Muscle of leg (tissue), 11 donors: ENCODE data around the gene CACNA1C. TPM values are rescaled to one million over a fixed set of nuclear protein-coding genes. Genes with fewer than 3 reads are reported as not detected.

ENCODE experiments used
- DNase-seq: peaks from one replicate; pipeline ENCODE4 v3.0.0; 2013
- H3K27ac ChIP-seq: one replicate; pipeline ENCODE4 v1.5.1; 2013; ENCODE audit warnings: mild to moderate bottlenecking, low read length, control low read depth
- H3K27me3 ChIP-seq: one replicate; pipeline ENCODE4 v1.6.1; 2013; ENCODE audit warnings: low read length; ENCODE audit not compliant: control insufficient read depth, insufficient read depth
- H3K36me3 ChIP-seq: one replicate; pipeline ENCODE4 v1.6.1; 2013; ENCODE audit warnings: low read length; ENCODE audit not compliant: control insufficient read depth, insufficient read depth
- H3K4me1 ChIP-seq: one replicate; pipeline ENCODE4 v1.6.1; 2013; ENCODE audit warnings: low read length; ENCODE audit not compliant: control insufficient read depth, insufficient read depth
- H3K4me3 ChIP-seq: one replicate; pipeline ENCODE4 v1.5.1; 2013; ENCODE audit warnings: low read length, control low read depth
- H3K9me3 ChIP-seq: replicated peaks from 2 replicates; pipeline ENCODE4 v1.6.1; 2013; ENCODE audit warnings: low read depth, low read length; ENCODE audit not compliant: control insufficient read depth
- WGBS: methylation state at CpG from one replicate; pipeline ENCODE4 v1.1.5; 2013; ENCODE audit warnings: missing lambda C conversion rate; ENCODE audit not compliant: insufficient coverage; 5-methylcytosine and 5-hydroxymethylcytosine counted together
- polyA plus RNA-seq, 8 donors: library from polyadenylated mRNA; unstranded; fragments of 120-200 nt; gene quantifications; one replicate each; pipeline versions ENCODE4 v1.2.1 to v1.2.3, GENCODE V29; 2013; ENCODE audit warnings: inconsistent platforms in 1 of 8, low replicate concordance in 1 of 8; ENCODE audit not compliant: insufficient read length in 8 of 8, insufficient read depth in 1 of 8
- total RNA-seq: library from RNA; stranded (reverse); fragments of 120-200 nt; gene quantifications from one replicate; pipeline ENCODE4 v1.2.4, GENCODE V29; 2013

CACNA1C gene
- total and polyA plus RNA-seq, 9 donors: 1.9 to 4.3 (median 3.6) TPM

GRCh38 chr12:2416158-2416557 lies 363.4 kb downstream of the CACNA1C start:
- Histone ChIP-seq H3K27me3 (peaks cover 3% of the 10 kb centered on the region), H3K4me1 (no peaks in the 10 kb centered on the region), H3K9me3 (no peaks in the 10 kb centered on the region), H3K4me3 (no peak overlapping the region), H3K27ac (no peak overlapping the region), H3K36me3 (no peaks in the 10 kb centered on the region)
- WGBS: 79% methylated on average over 7 of the region's 8 CpGs
- DNase-seq: no peak

- Histone ChIP-seq H3K27me3 (peaks cover 3% of the 10 kb centered on the region), H3K4me3 (no peak overlapping the region), H3K36me3 (no peaks in the 10 kb centered on the region), H3K9me3 (no peaks in the 10 kb centered on the region), H3K27ac (no peak overlapping the region), H3K4me1 (no peaks in the 10 kb centered on the region)
- no peak for DNase-seq
- 67% methylated on average over 3 of the region's 10 CpGs for WGBS
Measured at GRCh38 chr12:2417481-2418160, 364.8 kb downstream of the CACNA1C start.

- no peak overlapping the region for H3K27ac ChIP-seq
- no peak overlapping the region for H3K4me3 ChIP-seq
- H3K9me3 ChIP-seq: no peaks in the 10 kb centered on the region
- peaks cover 3% of the 10 kb centered on the region for H3K27me3 ChIP-seq
- no peak for DNase-seq
- no peaks in the 10 kb centered on the region for H3K4me1 ChIP-seq
- WGBS: 68% methylated on average over 2 of the region's 2 CpGs
- H3K36me3 ChIP-seq: no peaks in the 10 kb centered on the region
Measured at GRCh38 chr12:2418579-2418978, 365.8 kb downstream of the CACNA1C start.

- 59% methylated on average over 7 of the region's 8 CpGs for WGBS
- Histone ChIP-seq H3K4me3 (no peak overlapping the region), H3K4me1 (no peaks in the 10 kb centered on the region), H3K27me3 (peaks cover 2% of the 10 kb centered on the region), H3K36me3 (no peaks in the 10 kb centered on the region), H3K27ac (no peak overlapping the region), H3K9me3 (no peaks in the 10 kb centered on the region)
- no peak for DNase-seq
Measured at GRCh38 chr12:2422591-2422990, 369.8 kb downstream of the CACNA1C start.

DNA sequence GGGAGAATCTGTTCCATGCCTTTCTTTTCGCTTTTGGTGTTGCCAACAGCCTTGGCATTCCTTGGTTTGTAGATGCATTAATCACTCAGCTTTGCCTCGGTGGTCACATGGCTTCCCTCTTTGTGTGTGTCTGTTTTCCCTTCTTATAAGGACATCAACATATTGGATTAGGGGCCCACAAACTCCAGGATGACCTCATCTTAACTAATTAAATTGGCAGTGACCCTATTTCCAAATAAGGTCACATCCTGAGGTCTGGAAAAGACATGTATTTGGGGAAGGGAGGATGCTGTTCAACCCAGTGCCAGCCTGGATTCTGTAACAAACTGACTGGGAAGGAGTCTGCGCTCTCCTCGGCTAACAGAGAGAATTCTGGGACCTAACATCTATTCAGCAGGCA lies 376.2 kb downstream of the CACNA1C start:
- Histone ChIP-seq H3K4me1 (no peaks in the 10 kb centered on the region), H3K27me3 (peaks cover 7% of the 10 kb centered on the region), H3K4me3 (no peak overlapping the region), H3K9me3 (no peaks in the 10 kb centered on the region), H3K36me3 (no peaks in the 10 kb centered on the region), H3K27ac (no peak overlapping the region)
- 90% methylated on average over 2 of the region's 4 CpGs for WGBS
- DNase-seq: peak; percentile 46

DNA sequence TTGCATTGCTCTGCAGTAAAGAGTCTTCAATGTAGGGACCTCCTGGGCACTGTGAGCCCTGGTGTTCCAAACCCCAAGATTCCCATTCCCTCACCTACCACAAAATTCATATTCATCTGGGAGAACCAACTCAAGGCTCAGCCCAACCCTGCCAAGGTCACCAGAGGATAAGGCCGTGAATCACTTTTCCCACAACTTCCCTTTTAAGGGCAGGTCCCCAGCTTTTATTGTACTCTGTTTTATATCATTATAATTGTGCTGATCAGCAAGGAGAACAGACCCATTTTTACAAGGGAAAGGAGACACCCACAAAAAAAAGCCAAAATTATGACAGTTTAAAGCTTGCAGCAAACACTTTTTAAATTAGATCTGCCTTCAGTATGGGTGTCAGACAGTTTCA lies 379.0 kb downstream of the CACNA1C start:
- Histone ChIP-seq H3K9me3 (no peaks in the 10 kb centered on the region), H3K27ac (no peak overlapping the region), H3K36me3 (no peaks in the 10 kb centered on the region), H3K27me3 (peaks cover 6% of the 10 kb centered on the region), H3K4me1 (no peaks in the 10 kb centered on the region), H3K4me3 (no peak overlapping the region)
- no peak for DNase-seq
- WGBS: no CpG with 5 or more reads among the region's 1 CpG

DNA sequence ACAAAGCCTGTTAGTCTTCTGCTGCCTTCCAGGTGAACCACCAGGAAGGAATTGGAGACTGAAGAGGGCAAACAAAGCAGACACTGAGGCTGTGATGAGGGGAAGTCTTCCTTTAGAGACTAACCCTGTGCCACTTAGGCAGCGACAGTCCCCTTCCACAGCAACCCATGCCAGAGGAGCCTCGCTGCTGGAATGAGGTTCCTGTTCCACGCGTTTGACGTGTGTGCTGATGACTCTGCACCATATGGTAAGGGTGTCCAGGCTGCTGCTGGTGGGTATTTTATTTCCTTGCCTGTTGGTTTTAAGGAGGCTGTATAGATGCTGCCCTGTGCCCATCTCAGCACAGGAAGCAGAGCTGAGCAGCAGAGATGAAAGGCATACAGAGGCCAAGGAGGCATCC lies 380.1 kb downstream of the CACNA1C start:
- Histone ChIP-seq H3K4me1 (no peaks in the 10 kb centered on the region), H3K36me3 (no peaks in the 10 kb centered on the region), H3K27me3 (peaks cover 6% of the 10 kb centered on the region), H3K4me3 (no peak overlapping the region), H3K9me3 (no peaks in the 10 kb centered on the region), H3K27ac (no peak overlapping the region)
- 58% methylated on average over 4 of the region's 5 CpGs for WGBS
- no peak for DNase-seq

- WGBS: 78% methylated on average over 10 of the region's 11 CpGs
- Histone ChIP-seq H3K4me1 (no peaks in the 10 kb centered on the region), H3K36me3 (no peaks in the 10 kb centered on the region), H3K4me3 (no peak overlapping the region), H3K27ac (no peak overlapping the region), H3K9me3 (no peaks in the 10 kb centered on the region), H3K27me3 (peaks cover 2% of the 10 kb centered on the region)
- DNase-seq: no peak
Measured at GRCh38 chr12:2435511-2435910, 382.7 kb downstream of the CACNA1C start.

- WGBS: 54% methylated on average over 4 of the region's 11 CpGs
- no peak overlapping the region for H3K27ac ChIP-seq
Measured at GRCh38 chr12:2439332-2440100, 386.7 kb downstream of the CACNA1C start.

GRCh38 chr12:2443776-2444175 lies 391.0 kb downstream of the CACNA1C start:
- Histone ChIP-seq H3K27me3 (peaks cover 2% of the 10 kb centered on the region), H3K36me3 (no peaks in the 10 kb centered on the region), H3K9me3 (no peaks in the 10 kb centered on the region), H3K27ac (no peak overlapping the region), H3K4me1 (no peaks in the 10 kb centered on the region), H3K4me3 (no peak overlapping the region)
- WGBS: 89% methylated on average over 3 of the region's 7 CpGs
- no peak for DNase-seq

More at GRCh38 chr12:2439332-2440100, 386.7 kb downstream of the CACNA1C start:
- H3K36me3 ChIP-seq: no peaks in the 10 kb centered on the region
- no peak overlapping the region for H3K4me3 ChIP-seq
- H3K27me3 ChIP-seq: peaks cover 2% of the 10 kb centered on the region
- no peaks in the 10 kb centered on the region for H3K4me1 ChIP-seq
- no peak for DNase-seq
- no peaks in the 10 kb centered on the region for H3K9me3 ChIP-seq
